GM21360 (cell line): ENCODE results near the gene SNX32.
A peak's percentile ranks its signal among the peaks of the same experiment; 100 is the strongest.
"Not testable (repeated sequence)": the region's sequence is repeated elsewhere in the genome, so short reads cannot be mapped to it uniquely, and the experiment has no call there.

Experiments
- ATAC-seq: cut with Tn5 transposase; IDR thresholded peaks from one replicate; pipeline ENCODE4 v1.9.1; 2021; ENCODE audit warnings: mild to moderate bottlenecking, moderate library complexity; ENCODE audit not compliant: unreplicated experiment

SNX32 gene

DNA sequence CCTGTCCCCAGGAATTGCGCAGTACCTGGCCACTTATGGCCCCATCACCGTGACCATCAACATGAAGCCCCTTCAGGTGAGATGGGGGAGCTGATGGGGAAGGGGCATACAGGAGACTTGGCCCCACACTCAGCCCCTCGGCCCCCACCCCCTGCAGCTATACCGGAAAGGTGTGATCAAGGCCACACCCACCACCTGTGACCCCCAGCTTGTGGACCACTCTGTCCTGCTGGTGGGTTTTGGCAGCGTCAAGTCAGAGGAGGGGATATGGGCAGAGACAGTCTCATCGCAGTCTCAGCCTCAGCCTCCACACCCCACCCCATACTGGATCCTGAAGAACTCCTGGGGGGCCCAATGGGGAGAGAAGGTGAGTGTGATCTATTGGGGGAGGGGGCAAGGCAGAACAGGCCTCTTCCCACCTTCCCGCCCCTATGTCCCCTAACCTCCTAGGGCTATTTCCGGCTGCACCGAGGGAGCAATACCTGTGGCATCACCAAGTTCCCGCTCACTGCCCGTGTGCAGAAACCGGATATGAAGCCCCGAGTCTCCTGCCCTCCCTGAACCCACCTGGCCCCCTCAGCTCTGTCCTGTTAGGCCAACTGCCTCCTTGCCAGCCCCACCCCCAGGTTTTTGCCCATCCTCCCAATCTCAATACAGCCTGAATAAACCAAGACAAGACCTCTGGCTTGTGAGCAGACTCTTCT lies 49.4 kb downstream of the SNX32 start:
- no peak for ATAC-seq

DNA sequence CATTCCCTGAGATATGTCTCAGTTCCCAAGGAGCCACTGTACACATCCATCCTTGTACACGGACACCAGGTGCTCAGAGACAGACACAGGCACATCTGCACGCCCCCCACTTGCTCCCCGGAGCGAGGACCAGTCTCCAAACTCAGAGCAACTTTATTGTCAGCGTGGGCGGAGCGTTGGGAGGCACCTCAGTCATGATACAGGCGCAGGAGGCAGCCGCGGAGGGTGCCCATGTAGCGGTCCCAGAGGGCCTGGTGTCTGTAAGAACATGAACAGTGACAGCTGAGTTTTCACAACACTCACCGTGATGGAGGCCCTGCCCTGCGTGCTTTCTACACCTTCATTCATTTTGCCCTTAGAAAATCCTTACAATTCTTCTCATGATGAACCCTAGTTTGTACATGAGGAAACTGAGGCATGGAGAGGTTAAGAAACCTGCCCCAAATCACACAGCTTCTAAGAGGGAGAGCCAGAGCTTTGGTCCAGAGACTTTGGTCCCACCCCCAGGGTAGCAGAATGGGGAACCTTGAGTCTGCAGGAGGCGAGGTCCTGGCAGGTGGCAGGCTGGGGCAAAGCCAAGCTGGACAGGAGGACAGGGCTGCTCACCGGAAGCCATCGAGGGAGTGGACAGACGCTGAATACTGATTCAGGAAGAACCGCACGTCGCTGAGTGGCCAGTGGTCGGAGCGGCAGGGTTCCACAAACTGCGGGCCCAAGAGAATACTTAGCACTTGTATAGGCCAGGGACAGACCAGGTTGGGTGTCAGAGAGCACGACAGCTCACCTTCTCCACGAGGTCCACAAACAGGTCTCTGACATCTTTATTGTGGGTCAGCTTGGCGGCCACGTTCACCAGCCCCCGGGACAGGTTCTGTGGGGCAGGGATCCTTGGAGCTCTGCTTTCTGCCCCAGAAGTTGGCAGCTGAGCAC lies 50.3 kb downstream of the SNX32 start:
- no peak for ATAC-seq

DNA sequence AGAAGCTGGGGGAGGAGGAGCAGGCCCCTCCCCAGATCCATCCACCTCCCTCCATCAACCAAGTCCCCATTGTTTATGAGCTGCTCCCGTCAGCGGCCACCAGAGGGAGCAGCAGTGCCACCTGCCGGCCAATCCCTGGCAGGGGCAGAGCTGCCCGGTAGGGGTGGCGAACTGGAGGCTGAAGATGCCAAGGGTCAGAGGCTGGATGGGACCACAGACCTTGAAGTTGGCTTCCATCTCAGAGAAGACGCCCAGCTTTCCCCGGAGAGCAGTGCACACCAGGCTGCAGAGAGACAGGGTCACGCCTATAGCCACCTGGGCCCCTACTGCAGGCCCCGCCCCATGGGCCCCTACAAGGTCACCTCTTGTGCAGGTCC lies 50.9 kb downstream of the SNX32 start:
- no peak for ATAC-seq

DNA sequence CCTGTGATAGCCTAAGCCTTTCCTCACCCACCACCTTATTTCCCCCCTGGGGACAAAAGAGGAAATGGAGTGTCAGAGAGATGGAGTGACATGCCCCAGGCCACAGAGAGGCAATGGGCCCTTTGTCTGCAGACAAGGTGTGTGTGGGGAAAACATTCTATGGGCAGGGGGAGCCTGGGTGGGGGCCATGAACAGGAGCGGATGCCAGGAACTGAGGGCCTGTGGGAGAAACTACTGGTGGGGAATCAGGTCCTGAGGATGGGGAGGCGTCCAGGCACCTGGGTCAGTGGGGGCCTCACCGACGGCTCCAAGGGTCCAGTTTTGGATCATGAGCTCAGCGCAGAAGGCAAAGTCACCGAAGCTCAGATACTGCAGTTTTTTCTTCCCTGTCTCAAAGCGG lies 51.5 kb downstream of the SNX32 start:
- ATAC-seq: no peak

DNA sequence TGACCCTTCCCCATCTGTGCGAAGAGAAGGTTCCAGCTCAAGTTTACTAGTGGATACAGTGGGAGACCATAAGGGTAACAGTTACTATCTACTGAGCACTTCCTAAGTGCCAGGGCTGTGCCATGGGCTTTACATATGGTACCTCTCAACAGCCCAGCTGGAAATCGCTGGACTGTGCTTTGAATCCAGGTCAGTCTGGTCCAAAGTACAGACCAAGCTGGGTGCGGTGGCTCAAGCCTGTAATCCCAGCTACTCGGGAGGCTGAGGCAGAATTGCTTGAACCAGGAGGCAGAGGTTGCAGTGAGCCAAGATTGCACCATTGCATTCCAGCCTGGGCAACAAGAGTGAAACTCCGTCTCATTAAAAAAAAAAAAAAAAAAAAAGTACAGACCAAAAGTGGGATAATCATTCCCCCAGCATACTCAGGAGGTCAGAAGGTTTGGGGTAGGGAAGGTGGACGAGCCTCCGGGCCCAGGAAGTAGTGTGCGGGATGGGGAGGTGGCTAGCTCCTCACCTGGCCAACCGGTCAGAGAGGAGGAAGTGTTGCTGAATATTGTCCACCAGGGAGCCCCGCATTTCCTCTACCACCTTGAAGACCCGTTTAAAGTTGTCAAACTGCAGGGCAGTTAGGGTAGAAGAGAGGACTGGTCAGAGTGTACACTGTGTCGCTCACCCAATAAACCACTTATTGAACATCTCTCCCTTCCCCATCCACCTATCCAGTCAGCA lies 52.2 kb downstream of the SNX32 start:
- no peak for ATAC-seq

DNA sequence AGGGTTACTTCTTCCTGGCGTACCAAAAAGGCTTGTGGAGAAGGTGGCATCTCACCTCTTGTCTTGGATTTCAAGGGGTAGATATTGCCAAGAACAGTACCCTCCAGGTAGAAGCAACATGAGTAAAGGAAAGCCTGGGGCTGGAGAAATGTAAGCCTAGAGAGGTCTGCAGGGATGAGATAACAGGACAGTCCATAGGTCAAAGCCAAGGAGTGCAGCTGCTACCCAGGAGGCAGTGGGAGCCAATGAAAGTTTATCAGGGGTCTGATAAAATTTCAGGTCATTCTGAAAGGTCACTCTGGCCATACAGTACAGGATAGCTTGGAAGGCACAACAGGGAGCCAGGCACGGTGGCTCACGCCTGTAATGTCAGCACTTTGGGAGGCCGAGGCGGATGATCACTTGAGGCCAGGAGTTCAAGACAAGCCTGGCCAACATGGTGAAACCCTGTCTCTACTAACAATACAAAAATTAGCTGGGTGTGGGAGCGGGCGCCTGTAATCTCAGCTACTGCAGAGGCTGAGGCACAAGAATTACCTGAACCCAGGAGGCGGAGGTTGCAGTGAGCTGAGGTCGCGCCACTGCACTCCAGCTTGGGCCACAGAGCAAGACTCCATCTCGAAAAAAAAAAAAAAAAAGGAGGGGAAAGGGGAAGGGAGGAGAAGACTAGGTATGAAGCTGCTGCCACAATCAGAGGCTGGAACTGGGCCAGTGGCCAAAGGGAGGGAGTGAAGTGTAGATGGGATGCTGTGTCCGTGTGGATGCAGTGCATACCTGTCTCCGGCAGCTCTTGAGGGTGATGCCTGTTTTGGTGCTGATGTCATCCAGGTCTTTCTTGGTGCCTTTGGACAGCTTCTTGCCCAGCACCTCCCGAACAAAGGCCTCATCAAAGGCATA lies 53.3 kb downstream of the SNX32 start:
- no peak for ATAC-seq

DNA sequence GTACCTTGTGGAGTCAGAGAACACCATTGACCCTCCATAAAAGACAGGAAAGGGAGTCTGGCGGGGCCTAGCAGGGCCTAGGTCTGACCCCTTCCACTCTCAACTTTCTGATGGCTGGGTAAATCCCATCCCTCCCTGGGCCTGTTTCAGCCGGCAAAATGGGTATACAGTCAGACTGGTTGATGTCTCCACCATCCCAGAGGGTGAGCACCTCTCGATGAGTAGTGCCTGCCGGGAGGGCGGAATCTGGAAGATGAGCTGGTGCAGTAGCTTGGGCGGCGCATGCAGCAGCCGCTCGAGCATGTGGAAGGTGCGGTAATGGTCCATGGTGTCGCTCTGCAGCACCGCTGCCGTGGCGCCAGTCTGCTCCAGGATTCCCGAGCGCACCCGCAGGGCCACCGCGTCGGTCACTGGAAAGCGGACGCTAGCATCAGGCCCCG lies 54.0 kb downstream of the SNX32 start:
- no peak for ATAC-seq

DNA sequence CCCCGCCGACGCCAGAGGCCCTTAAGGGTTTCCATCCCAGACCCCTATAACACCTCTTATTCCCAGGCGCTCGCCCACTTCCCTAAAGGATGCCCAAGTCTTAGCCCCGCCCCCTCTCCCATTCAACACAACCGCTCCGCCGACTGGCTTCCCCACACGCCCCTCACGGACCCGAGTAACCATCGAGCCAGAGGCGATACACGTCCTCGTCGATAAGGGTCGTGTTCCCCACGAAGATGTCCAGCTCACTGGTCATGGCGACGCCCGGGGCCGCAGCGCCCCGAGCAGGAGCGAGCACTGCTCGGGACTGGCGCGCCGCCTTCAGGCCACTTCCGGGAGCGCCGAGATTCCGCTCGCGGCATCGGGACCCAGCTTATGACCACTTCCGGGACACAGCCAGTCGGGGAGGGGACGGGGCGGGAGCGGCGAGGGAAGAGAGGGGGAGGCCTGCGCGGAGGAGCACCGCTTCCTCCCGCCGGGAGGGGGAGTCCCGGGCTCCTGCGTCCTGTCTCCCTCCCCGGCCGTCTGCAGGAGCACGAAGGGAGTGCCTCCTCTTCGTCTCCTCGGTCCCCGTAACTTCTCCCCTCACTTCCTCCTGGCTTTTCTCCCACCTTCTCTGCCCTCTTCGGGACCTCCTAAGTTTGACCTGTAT lies 54.5 kb downstream of the SNX32 start, which contains the start of gene FIBP:
Gene FIBP, minus strand, starts transcription at position 309 of the 652 bp plus-strand sequence. Its CDS starts 53 bp downstream, at position 256.
- peak; percentile 34 for ATAC-seq

DNA sequence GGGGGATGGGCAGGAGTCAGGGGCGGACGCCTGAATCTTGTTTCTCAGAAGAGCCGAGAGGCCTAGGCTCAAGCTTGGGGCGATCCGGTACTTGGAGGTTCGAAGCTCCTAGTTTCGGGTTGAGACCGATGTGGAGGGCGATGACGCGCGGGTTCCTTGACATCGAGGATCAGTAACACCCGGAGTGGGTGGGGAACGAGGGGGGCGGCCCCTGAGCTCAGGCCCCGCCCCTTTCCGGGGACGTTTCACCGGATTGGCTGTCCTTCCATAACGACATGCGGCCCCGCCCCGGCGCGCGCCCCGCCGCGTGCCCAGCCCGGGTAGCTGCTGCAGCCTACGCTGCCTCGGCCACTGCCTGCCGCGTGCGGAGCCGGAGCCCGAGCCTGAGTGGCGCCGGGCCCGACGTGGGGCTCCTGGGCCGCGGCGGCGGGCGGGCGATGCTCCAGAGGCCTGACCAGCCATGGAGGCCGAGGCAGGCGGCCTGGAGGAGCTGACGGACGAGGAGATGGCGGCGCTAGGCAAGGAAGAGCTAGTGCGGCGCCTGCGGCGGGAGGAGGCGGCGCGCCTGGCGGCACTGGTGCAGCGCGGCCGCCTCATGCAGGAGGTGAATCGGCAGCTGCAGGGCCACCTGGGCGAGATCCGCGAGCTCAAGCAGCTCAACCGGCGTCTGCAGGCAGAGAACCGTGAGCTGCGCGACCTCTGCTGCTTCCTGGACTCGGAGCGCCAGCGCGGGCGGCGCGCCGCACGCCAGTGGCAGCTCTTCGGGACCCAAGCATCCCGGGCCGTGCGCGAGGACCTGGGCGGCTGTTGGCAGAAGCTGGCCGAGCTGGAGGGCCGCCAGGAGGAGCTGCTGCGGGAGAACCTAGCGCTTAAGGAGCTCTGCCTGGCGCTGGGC lies 56.8 kb downstream of the SNX32 start, which contains the start of gene CCDC85B:
Gene CCDC85B, plus strand, starts transcription at position 350 of the 895 bp plus-strand sequence. Its CDS starts 111 bp downstream, at position 461.
- ATAC-seq: peak; percentile 41

DNA sequence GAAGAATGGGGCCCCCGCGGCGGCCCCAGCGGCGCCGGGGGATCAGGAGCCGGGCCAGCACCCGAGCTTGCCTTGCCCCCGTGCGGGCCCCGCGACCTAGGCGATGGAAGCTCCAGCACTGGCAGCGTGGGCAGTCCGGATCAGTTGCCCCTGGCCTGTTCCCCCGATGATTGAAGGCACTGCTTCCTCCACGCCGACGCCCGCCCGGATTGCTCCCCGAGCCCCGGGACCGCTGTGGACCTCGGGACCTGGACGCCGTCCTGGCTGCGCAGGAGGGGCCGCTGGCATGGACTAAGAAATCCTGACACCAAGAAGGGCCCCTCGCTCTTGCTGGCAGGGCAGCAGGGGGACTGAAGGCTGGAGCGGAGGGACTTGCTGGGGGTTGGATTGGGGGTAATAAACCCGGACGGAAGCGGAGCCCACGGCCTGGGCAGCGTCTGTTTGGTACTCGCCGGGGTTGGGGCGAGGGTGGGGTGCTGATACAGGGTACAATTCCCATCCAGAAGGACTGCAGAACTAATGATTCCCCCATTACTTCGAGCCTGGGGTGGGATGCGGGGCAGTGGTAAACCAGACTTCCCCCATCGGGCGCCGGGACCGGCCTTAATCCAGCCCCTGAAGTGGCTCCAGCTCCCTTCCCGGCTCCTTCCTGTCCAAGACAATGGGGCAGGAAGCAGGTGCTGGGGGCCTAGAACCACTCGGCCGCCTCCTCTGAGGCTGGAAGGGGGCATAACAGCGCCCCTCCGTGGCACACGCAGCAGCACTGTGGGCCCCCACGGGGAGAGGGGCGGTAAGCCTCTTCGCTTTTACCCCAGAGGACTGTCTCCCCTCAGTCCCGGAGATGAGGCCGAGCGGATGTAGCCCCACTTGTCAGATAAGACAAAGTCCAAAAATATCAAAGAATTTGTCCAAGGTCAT lies 57.7 kb downstream of the SNX32 start:
- no peak for ATAC-seq

DNA sequence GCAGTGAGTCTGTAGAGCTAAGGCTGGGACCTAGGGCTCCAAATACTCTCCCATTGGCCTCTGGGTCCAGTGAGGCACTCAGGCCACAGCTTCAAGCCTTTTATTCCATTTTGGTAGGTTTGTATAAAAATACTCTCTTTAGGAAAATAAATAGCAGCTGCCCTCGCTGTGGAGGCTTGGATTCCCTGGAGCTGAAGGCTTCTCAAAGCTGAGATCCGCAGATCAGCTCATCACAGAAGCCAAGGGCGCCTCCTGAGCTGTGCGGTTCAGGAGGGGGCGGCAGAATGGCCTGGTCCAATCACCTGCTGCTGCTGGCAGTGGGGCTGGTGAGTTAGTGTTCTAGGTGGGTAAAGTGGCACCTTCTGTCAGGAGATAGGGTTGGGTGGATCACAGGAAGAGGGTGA lies 58.4 kb downstream of the SNX32 start:
- not testable (repeated sequence) for ATAC-seq

DNA sequence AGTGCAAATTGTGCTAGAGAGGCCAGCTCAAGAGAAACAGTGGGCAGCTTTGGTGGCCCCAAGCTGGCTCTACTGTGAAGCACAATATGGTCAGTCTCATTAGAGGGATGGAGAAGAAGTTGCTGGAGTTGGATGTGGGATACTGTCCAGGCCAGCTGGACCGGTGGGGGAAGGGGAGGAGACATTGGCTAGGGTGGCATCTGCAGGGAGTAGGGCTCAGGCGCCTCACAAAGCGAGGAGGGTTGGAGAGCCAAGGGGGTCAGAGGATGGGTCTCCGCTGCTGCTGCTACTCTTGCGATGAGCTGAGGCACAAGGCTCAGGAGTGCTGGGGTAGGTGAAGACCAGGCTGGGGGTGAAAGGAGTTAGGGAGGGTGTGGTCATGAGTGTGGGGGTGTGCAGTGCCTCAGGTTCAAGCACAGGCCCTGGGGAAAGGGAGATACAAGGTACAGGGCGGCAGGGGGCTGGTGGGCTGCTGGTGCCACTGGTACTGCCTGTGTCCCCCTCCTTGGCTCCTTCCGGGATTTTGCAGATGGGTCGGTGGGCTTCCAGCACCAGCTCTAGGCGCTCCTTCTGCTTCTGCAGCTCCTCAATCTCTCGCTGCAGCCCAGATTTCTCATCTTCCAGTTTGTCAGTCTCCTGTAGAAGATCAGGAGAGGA lies 59.0 kb downstream of the SNX32 start:
- ATAC-seq: no peak

DNA sequence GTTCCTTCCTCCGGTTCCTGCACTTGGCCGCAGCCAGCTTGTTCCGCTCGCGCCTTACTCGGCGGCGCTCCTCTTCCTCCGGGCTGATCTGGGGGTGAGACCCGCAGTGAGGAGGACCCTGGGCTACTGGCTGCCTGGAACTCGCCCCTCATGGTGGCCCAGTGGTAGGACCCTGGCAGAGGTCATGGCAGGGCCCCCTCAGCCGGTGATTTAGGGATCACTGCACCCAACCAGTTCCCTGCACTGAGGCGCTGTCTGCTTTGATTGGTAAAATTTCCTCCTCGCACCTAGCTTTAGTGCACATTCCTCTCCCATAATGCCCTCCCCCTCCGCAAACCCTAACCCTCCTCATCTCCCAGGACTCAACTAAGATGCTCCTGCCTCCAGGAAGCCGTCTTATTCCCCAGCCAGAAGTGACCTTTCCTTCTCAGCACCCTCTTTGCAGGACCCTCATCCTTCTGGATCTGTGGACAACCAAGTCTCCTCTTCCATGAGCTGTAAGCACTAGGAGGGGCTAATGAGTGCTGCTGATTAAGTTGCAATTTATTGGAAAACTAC lies 60.4 kb downstream of the SNX32 start:
- ATAC-seq: no peak

DNA sequence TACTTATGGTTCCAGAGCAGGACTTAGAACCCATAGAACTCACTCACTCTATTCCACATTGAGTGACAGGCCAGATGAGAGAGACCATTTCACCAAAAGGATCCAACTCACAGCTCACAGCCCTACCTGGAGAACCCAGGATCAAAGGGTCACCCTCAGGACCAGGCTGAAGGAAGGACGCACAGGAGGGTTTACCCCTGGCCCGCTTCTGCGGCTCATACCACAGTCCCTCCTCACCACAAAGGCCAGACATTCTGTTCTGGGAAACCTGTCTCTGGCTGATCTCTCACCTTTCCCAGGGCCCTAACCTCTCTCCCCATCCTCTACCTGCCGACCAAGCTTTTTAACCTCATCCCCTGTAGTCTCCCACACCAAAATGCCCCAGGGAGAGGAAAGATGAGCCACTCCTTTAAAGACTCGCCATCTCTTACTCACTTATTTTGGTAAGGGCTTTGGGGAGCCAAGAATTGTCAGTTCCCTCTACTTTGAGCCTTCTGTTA lies 61.8 kb downstream of the SNX32 start:
- ATAC-seq: no peak

DNA sequence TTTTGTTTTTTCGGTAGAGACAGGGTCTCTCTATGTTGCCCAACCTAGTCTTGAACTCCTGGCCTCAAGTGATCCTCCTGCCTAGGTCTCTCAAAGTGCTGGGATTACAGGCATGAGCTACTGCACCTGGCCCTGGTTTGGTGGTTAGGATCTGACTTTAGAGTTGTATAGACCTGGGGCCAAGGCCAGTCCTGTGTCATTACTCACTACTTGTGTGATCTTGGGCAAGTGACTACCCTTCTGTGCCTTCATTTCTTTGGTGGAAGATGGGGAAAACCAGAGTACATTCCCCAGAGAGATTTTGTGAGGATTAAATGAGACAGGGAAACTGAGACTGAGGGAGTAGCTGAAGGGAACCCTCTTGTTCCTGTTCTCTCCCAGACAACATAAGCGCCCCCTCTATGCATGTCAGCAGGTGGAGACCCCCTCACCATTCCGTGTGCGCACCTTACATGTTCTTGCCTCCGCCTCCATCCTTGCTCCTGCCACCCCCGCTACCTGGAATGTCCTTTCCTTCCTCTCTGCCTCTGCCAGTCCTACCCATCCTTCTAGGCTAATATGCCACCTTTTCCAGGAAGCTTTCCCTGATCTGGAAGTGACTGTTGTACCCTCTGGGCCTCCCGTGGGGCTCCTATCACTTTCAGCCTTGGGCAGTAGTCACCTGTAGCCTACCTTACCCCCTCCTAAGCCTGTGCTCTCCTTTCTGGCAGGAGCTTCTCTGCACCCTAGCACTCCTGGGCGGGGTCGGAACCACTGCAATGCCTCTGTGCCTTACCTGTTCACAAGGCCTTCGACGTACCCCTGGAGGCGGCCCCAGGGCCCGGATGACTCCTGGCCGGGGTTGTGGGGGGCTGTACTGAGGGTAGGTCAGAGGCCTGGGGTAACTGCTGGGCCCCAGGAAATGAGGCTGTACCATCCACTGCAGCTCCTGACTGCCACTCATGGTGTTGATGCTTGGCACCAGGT lies 62.6 kb downstream of the SNX32 start:
- ATAC-seq: no peak
